SK-N-SH (cell line): ENCODE results near the gene STAB1. TPM values are rescaled to one million over a fixed set of nuclear protein-coding genes. Genes with fewer than 3 reads are reported as not detected.

ENCODE experiments used
- CTCF ChIA-PET: fragments of 300-600, 350-600 bp; formaldehyde crosslinking; extraction: SDS; loops from one replicate; lab custom pipeline; 2021; lab: Yijun Ruan, JAX
- POLR2A ChIA-PET: fragments of 350-600 bp; sonication (Branson Sonifier 250); formaldehyde crosslinking; extraction: SDS; loops from one replicate; lab custom pipeline; 2020; ENCODE audit warnings: antibody characterized with exemption, inconsistent platforms; lab: Yijun Ruan, JAX
- DNase-seq: peaks from one replicate; pipeline ENCODE4 v3.0.0; 2012
- H2AFZ ChIP-seq: fragments of 200-600 bp; sonication (generic); 2 replicates; pipeline ENCODE4 v1.8.1; 2016; ENCODE audit warnings: antibody characterized with exemption, mild to moderate bottlenecking, low read depth
- H3F3A ChIP-seq: fragments of 200-600 bp; sonication (generic); replicated peaks from 2 replicates; pipeline ENCODE3; 2016; ENCODE audit warnings: antibody characterized with exemption, mild to moderate bottlenecking; ENCODE audit not compliant: insufficient read depth
- H3K27ac ChIP-seq, 2 experiments: fragments of 200-500 bp in 1 of 2; fragments of 200-600 bp in 1 of 2; sonication (Bioruptor generic) in 1 of 2; sonication (generic), shearing (Covaris generic) in 1 of 2; 2 replicates each; pipeline versions ENCODE4 v1.5.1 to v1.6.1; 2014 to 2016; ENCODE audit warnings: low read depth in 2 of 2, inconsistent platforms in 1 of 2, low read length in 1 of 2, mild to moderate bottlenecking in 1 of 2, mixed read lengths in 1 of 2
- H3K27me3 ChIP-seq: fragments of 200-600 bp; sonication (generic), shearing (Covaris generic); 2 replicates; pipeline ENCODE4 v1.6.1; 2016; ENCODE audit warnings: mixed run types; ENCODE audit not compliant: insufficient read depth
- H3K36me3 ChIP-seq, 2 experiments: fragments of 200-500 bp in 1 of 2; fragments of 200-600 bp in 1 of 2; sonication (Bioruptor generic) in 1 of 2; sonication (generic) in 1 of 2; replicated peaks in 1 of 2; 2 replicates each; pipeline versions ENCODE3 to v1.5.1; 2014 to 2016; ENCODE audit warnings: low read length in 1 of 2, mild to moderate bottlenecking in 1 of 2; ENCODE audit not compliant: insufficient read depth in 2 of 2, control insufficient read depth in 1 of 2
- H3K4me1 ChIP-seq, 2 experiments: fragments of 200-500 bp in 1 of 2; fragments of 200-600 bp in 1 of 2; sonication (Bioruptor generic) in 1 of 2; sonication (generic), shearing (Covaris generic) in 1 of 2; 2 replicates each; pipeline versions ENCODE4 v1.5.1 to v1.6.1; 2014 to 2016; ENCODE audit warnings: low read depth in 1 of 2, low read length in 1 of 2, mixed run types in 1 of 2; ENCODE audit not compliant: insufficient read depth in 2 of 2, control insufficient read depth in 1 of 2
- H3K4me2 ChIP-seq: fragments of 200-600 bp; sonication (generic), shearing (Covaris generic); 2 replicates; pipeline ENCODE4 v1.6.1; 2017; ENCODE audit warnings: mixed run types
- H3K4me3 ChIP-seq, 2 experiments: fragments of 200-500 bp in 1 of 2; fragments of 200-600 bp in 1 of 2; sonication (Bioruptor generic) in 1 of 2; sonication (generic), shearing (Covaris generic) in 1 of 2; 2 replicates each; pipeline versions ENCODE4 v1.5.1 to v1.8.1; 2014 to 2016; ENCODE audit warnings: low read depth in 2 of 2, inconsistent platforms in 1 of 2, low read length in 1 of 2, mild to moderate bottlenecking in 1 of 2, mixed read lengths in 1 of 2, moderate library complexity in 1 of 2
- H3K79me2 ChIP-seq: fragments of 200-600 bp; sonication (generic); 2 replicates; pipeline ENCODE4 v1.8.1; 2017; ENCODE audit warnings: mild to moderate bottlenecking; ENCODE audit not compliant: insufficient read depth
- H3K9ac ChIP-seq: fragments of 200-600 bp; sonication (generic); 2 replicates; pipeline ENCODE4 v1.6.1; 2017; ENCODE audit warnings: mixed run types
- H3K9me2 ChIP-seq: fragments of 200-600 bp; sonication (generic); 2 replicates; pipeline ENCODE4 v1.6.1; 2017; ENCODE audit warnings: mixed run types
- H3K9me3 ChIP-seq: fragments of 200-600 bp; sonication (generic); 2 replicates; pipeline ENCODE4 v1.6.1; 2017; ENCODE audit warnings: mixed run types, mild to moderate bottlenecking, moderate library complexity
- H4K20me1 ChIP-seq: fragments of 200-600 bp; sonication (generic); 2 replicates; pipeline ENCODE4 v1.6.1; 2017; ENCODE audit warnings: mild to moderate bottlenecking, mixed run types; ENCODE audit not compliant: insufficient read depth
- ELF1 ChIP-seq: IDR thresholded peaks from 2 replicates; pipeline ENCODE4 v1.4.0; 2012
- FOXJ3 ChIP-seq: sonication (generic); formaldehyde crosslinking; IDR thresholded peaks from 2 replicates; pipeline ENCODE4 v1.5.1; 2020; ENCODE audit warnings: mild to moderate bottlenecking, missing genetic modification reagents
- FOXM1 ChIP-seq: IDR thresholded peaks from 2 replicates; pipeline ENCODE4 v1.4.0; 2012; ENCODE audit warnings: low read depth, mild to moderate bottlenecking
- GABPA ChIP-seq: IDR thresholded peaks from 2 replicates; pipeline ENCODE4 v1.4.0; 2012; ENCODE audit warnings: low read depth, mild to moderate bottlenecking
- GATA2 ChIP-seq: sonication (generic); formaldehyde crosslinking; IDR thresholded peaks from 2 replicates; pipeline ENCODE4 v1.5.0; 2020; ENCODE audit warnings: mild to moderate bottlenecking, missing genetic modification reagents
- JUND ChIP-seq: IDR thresholded peaks from 2 replicates; pipeline ENCODE4 v1.4.0; 2012
- MAX ChIP-seq: IDR thresholded peaks from 2 replicates; pipeline ENCODE4 v1.4.0; 2012; ENCODE audit warnings: low read depth
- MEF2A ChIP-seq: IDR thresholded peaks from 2 replicates; pipeline ENCODE4 v1.4.0; 2012; ENCODE audit warnings: low read depth, borderline replicate concordance
- NFIC ChIP-seq: IDR thresholded peaks from 2 replicates; pipeline ENCODE4 v1.4.0; 2012; ENCODE audit warnings: borderline replicate concordance
- POLR2AphosphoS5 ChIP-seq: IDR thresholded peaks from 2 replicates; pipeline ENCODE4 v1.6.1; 2012; ENCODE audit warnings: low read depth, low read length
- RCOR1 ChIP-seq: fragments of 150-350 bp; IDR thresholded peaks from 2 replicates; pipeline ENCODE4 v1.6.1; 2017; ENCODE audit warnings: antibody characterized with exemption, low read length
- REST ChIP-seq: IDR thresholded peaks from 2 replicates; pipeline ENCODE4 v1.6.1; 2012; ENCODE audit warnings: mild to moderate bottlenecking, low read depth, low read length, moderate library complexity
- RXRA ChIP-seq: IDR thresholded peaks from 2 replicates; pipeline ENCODE4 v1.4.0; 2012; ENCODE audit warnings: low read depth, mild to moderate bottlenecking, borderline replicate concordance
- SMC3 ChIP-seq: IDR thresholded peaks from 2 replicates; pipeline ENCODE4 v1.6.1; 2012; ENCODE audit warnings: low read depth, low read length, improper control_type of control experiment
- TAF1 ChIP-seq: IDR thresholded peaks from 2 replicates; pipeline ENCODE4 v1.6.1; 2012; ENCODE audit warnings: low read depth, mild to moderate bottlenecking, low read length, moderate library complexity, borderline replicate concordance
- TCF12 ChIP-seq: IDR thresholded peaks from 2 replicates; pipeline ENCODE4 v1.4.0; 2012
- YY1 ChIP-seq: IDR thresholded peaks from 2 replicates; pipeline ENCODE4 v1.4.0; 2012; ENCODE audit warnings: low read depth, mild to moderate bottlenecking
- WGBS: methylation state at CpG from one replicate; pipeline ENCODE4 v1.1.6; 2017; ENCODE audit warnings: low lambda C conversion rate; 5-methylcytosine and 5-hydroxymethylcytosine counted together
- polyA plus RNA-seq, 3 experiments: library from polyadenylated mRNA; depleted of rRNA; stranded (reverse); fragments of >200 nt; gene quantifications; 2 replicates each; pipeline ENCODE4 v1.2.3, GENCODE V29; 2012
- TF ChIP-seq, protein P1 (sequence below): IDR thresholded peaks from 2 replicates; pipeline ENCODE4 v1.4.0; 2012; ENCODE audit warnings: low read depth, borderline replicate concordance
- TF ChIP-seq, protein P2 (sequence below): fragments of 150-350 bp; IDR thresholded peaks from 2 replicates; pipeline ENCODE4 v1.6.1; 2016; ENCODE audit warnings: mild to moderate bottlenecking, low read depth, low read length

Gene STAB1
- polyA plus RNA-seq, 1 of the 3 experiments (the other 2 are of a cell fraction): 0.05 TPM

DNA sequence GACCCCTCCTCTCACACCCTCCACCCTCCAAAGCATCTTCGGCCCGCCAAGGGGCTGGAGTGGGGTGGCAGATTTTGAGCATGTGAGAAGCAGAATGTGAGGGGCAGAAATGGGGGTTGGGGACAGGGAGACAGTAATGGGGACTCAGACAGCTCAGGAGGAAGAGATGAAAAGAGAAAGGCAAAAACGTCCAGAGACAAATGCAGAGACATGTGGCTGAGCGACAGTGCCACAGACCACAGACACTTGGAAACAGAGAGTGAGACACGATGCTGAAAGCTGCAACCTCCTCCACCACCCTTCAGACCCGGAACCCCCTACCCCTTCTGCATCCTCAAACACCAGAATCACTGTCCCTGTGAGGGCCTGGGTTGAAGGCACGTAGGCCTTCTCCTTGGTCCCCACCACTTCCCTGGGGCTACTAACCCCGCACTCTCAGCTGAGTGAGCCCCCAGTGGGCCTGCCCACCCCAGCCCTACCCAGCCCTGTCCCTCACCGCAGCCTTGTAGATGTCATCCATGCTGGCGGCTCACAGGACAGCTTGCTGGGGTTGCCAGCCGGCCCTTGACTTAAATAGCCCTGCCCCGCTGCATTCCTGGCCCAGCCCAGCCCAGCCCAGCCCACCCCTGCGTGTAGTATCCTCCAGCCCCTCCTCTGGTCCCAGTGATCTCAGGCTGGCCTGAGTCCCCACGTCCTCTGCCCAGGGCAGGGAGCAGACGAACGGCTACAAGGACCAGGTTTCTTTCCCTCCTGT is 41.5 kb upstream of the STAB1 start, which contains the start of gene TNNC1:
TSS of gene TNNC1 (minus strand) at position 546 of the 754 bp plus-strand sequence. CDS start at position 520, 26 bp downstream.
- H2AFZ ChIP-seq: peak within 1 kb of the TSS; percentile 82; the same call in 1 of the 2 replicates
- peaks cover 35% of the 10 kb centered on the region for H3K79me2 ChIP-seq
- peak within 1 kb of the TSS in 1 of 2 experiments; percentile 29; a peak in 2 of 4 replicates for H3K27ac ChIP-seq
- no peak for DNase-seq
- peaks cover 4% of the 10 kb centered on the region for H3F3A ChIP-seq
- no peaks in the 10 kb centered on the region for H3K9me3 ChIP-seq
- peaks cover 12 to 15% of the 10 kb centered on the region in 2 experiments for H3K36me3 ChIP-seq
- peaks cover 8 to 29% of the 10 kb centered on the region in 2 experiments for H3K4me1 ChIP-seq
- no peaks in the 10 kb centered on the region for H3K27me3 ChIP-seq
- H4K20me1 ChIP-seq: peaks cover 6% of the 10 kb centered on the region
- TF ChIP-seq MAX: no peak
- no peak for TF ChIP-seq YY1
- TF ChIP-seq GATA2 (CRISPR knock-in tag): no peak
- TF ChIP-seq ELF1: no peak
- POLR2A ChIA-PET: interaction anchor here (0.6 kb wide), 2 partner anchors 117 to 286 kb away, joined by 3 to 4 read pairs; no protein-coding TSS in a partner anchor
- peak within 1 kb of the TSS; percentile 15; the same call in 1 of the 2 replicates for H3K9ac ChIP-seq
- WGBS: 81% methylated on average over 10 of the region's 16 CpGs
- no peak within 1 kb of the TSS for H3K4me3 ChIP-seq
- CTCF ChIA-PET: interaction anchor here (0.7 to 16.5 kb wide), 6 partner anchors 19 to 649 kb away, joined by 3 to 578 read pairs (median 4); no protein-coding TSS in a partner anchor
- H3K4me2 ChIP-seq: peak within 1 kb of the TSS; percentile 99
- H3K9me2 ChIP-seq: no peaks in the 10 kb centered on the region

- Histone ChIP-seq H3K27ac (no peak overlapping the region), H3K36me3 (peaks cover 18 to 22% of the 10 kb centered on the region in 2 experiments), H3K9me2 (no peaks in the 10 kb centered on the region), H2AFZ (no peak overlapping the region), H3F3A (peaks cover 4% of the 10 kb centered on the region), H3K9ac (peak overlapping the region; percentile 15; the same call in 1 of the 2 replicates), H3K27me3 (no peaks in the 10 kb centered on the region), H3K4me3 (no peak overlapping the region), H3K79me2 (peaks cover 43% of the 10 kb centered on the region), H3K9me3 (no peaks in the 10 kb centered on the region), H3K4me2 (peak overlapping the region; percentile 99; the same call in 1 of the 2 replicates), H4K20me1 (peaks cover 6% of the 10 kb centered on the region), H3K4me1 (peaks cover 8 to 29% of the 10 kb centered on the region in 2 experiments)
- WGBS: 69% methylated on average over 8 of the region's 8 CpGs
- ChIA-PET POLR2A (interaction anchor here (0.6 kb wide), 2 partner anchors 118 to 286 kb away, joined by 3 to 4 read pairs; no protein-coding TSS in a partner anchor), CTCF (interaction anchor here (0.6 to 16.5 kb wide), 6 partner anchors 18 to 648 kb away, joined by 3 to 578 read pairs (median 4); no protein-coding TSS in a partner anchor)
- no peak for DNase-seq
- TF ChIP-seq GABPA (no peak), YY1 (no peak), SMC3 (no peak), ELF1 (no peak), RXRA (no peak), REST (no peak), TCF12 (no peak), FOXM1 (no peak), FOXJ3 (no peak), GATA2 (CRISPR knock-in tag) (no peak), NFIC (no peak), POLR2AphosphoS5 (no peak), JUND (no peak), MEF2A (no peak), RCOR1 (no peak), TAF1 (no peak)
- TF ChIP-seq, protein P1, sequence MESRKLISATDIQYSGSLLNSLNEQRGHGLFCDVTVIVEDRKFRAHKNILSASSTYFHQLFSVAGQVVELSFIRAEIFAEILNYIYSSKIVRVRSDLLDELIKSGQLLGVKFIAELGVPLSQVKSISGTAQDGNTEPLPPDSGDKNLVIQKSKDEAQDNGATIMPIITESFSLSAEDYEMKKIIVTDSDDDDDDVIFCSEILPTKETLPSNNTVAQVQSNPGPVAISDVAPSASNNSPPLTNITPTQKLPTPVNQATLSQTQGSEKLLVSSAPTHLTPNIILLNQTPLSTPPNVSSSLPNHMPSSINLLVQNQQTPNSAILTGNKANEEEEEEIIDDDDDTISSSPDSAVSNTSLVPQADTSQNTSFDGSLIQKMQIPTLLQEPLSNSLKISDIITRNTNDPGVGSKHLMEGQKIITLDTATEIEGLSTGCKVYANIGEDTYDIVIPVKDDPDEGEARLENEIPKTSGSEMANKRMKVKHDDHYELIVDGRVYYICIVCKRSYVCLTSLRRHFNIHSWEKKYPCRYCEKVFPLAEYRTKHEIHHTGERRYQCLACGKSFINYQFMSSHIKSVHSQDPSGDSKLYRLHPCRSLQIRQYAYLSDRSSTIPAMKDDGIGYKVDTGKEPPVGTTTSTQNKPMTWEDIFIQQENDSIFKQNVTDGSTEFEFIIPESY: no peak
- TF ChIP-seq, protein P2, sequence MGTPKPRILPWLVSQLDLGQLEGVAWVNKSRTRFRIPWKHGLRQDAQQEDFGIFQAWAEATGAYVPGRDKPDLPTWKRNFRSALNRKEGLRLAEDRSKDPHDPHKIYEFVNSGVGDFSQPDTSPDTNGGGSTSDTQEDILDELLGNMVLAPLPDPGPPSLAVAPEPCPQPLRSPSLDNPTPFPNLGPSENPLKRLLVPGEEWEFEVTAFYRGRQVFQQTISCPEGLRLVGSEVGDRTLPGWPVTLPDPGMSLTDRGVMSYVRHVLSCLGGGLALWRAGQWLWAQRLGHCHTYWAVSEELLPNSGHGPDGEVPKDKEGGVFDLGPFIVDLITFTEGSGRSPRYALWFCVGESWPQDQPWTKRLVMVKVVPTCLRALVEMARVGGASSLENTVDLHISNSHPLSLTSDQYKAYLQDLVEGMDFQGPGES: no peak
Observed at GRCh38 chr3:52454250-52454937, 40.7 kb upstream of the STAB1 start.
